HCT116 (cell line): Measurements from ENCODE around the gene ATRN. TPM values are rescaled to one million over a fixed set of nuclear protein-coding genes. Genes with fewer than 3 reads are reported as not detected.

Source experiments
- ATAC-seq: fragments of 200-7000 bp; cut with Tn5 transposase; 2 replicates; pipeline ENCODE4 v1.9.1; 2020; ENCODE audit warnings: mild to moderate bottlenecking, moderate library complexity
- BruUV-seq: library from RNA; stranded (reverse); fragments of 400-500 nt; replicated peaks from 2 replicates; lab custom pipeline; 2021; lab: Mats Ljungman, UMichigan
- CTCF ChIA-PET: fragments of 300-600 bp; sonication (Branson Sonifier 250); formaldehyde crosslinking; loops from one replicate; lab custom pipeline; 2021; ENCODE audit warnings: antibody characterized with exemption; lab: Charles Lee
- POLR2A ChIA-PET: fragments of 300-600, 350-600 bp; sonication (Branson Sonifier 250); formaldehyde crosslinking; loops from one replicate; lab custom pipeline; 2021; ENCODE audit warnings: antibody characterized with exemption; lab: Charles Lee
- RAD21 ChIA-PET, 2 experiments: fragments of 300-600 bp; sonication (Branson Sonifier 250); formaldehyde crosslinking; loops; one replicate each; lab custom pipeline; 2023; ENCODE audit warnings: low total read pairs in 2 of 2; ENCODE audit not compliant: uncharacterized antibody in 2 of 2, unreplicated experiment in 2 of 2, low non-redundant PET in 1 of 2; lab: Charles Lee
- DNase-seq: peaks from one replicate; pipeline ENCODE4 v3.0.0-alpha.2; 2010; ENCODE audit warnings: low read depth, low spot score
- H2AFZ ChIP-seq: fragments of 200-600 bp; shearing (Covaris generic), sonication (generic); 2 replicates; pipeline ENCODE4 v1.6.1; 2017; ENCODE audit warnings: low read depth, mixed run types, mixed read lengths, antibody characterized with exemption, low read length; ENCODE audit not compliant: poor library complexity, severe bottlenecking
- H3K27ac ChIP-seq: 2 replicates; pipeline ENCODE4 v1.5.1; 2012; ENCODE audit warnings: low read depth, low read length
- H3K27me3 ChIP-seq: fragments of 200-600 bp; sonication (generic); 2 replicates; pipeline ENCODE4 v1.6.1; 2016; ENCODE audit warnings: mixed run types, low read length, mixed read lengths; ENCODE audit not compliant: insufficient read depth
- H3K36me3 ChIP-seq, 2 experiments: fragments of 200-500 bp in 1 of 2; fragments of 200-600 bp in 1 of 2; sonication (Bioruptor generic) in 1 of 2; sonication (generic) in 1 of 2; 2 replicates each; pipeline versions ENCODE4 v1.5.1 to v1.6.1; 2014 to 2016; ENCODE audit warnings: low read length in 2 of 2, inconsistent platforms in 1 of 2, mixed read lengths in 1 of 2, mixed run types in 1 of 2; ENCODE audit not compliant: insufficient read depth in 2 of 2, control insufficient read depth in 1 of 2
- H3K4me1 ChIP-seq, 2 experiments: fragments of 200-600 bp in 1 of 2; sonication (generic) in 1 of 2; 2 replicates each; pipeline versions ENCODE4 v1.5.1 to v1.6.1; 2012 to 2017; ENCODE audit warnings: low read length in 2 of 2, inconsistent platforms in 1 of 2, mild to moderate bottlenecking in 1 of 2, mixed read lengths in 1 of 2, mixed run types in 1 of 2, moderate library complexity in 1 of 2; ENCODE audit not compliant: insufficient read depth in 2 of 2, control insufficient read depth in 1 of 2
- H3K4me2 ChIP-seq: fragments of 200-600 bp; sonication (generic); 2 replicates; pipeline ENCODE4 v1.6.1; 2017; ENCODE audit warnings: mixed run types, low read length, mixed read lengths
- H3K4me3 ChIP-seq, 2 experiments: fragments of 200-600 bp in 1 of 2; sonication (generic) in 1 of 2; replicated peaks in 1 of 2; 2 replicates each; pipeline ENCODE4 v1.5.1; 2011 to 2016; ENCODE audit warnings: low read length in 2 of 2, control low read depth in 1 of 2, low read depth in 1 of 2, mild to moderate bottlenecking in 1 of 2, mixed read lengths in 1 of 2, mixed run types in 1 of 2
- H3K79me2 ChIP-seq: fragments of 200-600 bp; sonication (generic); 2 replicates; pipeline ENCODE4 v1.6.1; 2017; ENCODE audit warnings: mild to moderate bottlenecking, mixed run types, low read length, moderate library complexity, mixed read lengths; ENCODE audit not compliant: insufficient read depth
- H3K9ac ChIP-seq: fragments of 200-600 bp; sonication (generic); 2 replicates; pipeline ENCODE4 v1.6.1; 2016; ENCODE audit warnings: low read length, mixed read lengths
- H3K9me2 ChIP-seq: fragments of 200-600 bp; sonication (generic), shearing (Covaris generic); 2 replicates; pipeline ENCODE4 v1.6.1; 2017; ENCODE audit warnings: mixed run types, mild to moderate bottlenecking, moderate library complexity; ENCODE audit not compliant: insufficient read depth
- H3K9me3 ChIP-seq, 2 experiments: fragments of 200-500 bp in 1 of 2; fragments of 200-600 bp in 1 of 2; sonication (Bioruptor generic) in 1 of 2; sonication (generic) in 1 of 2; 2 replicates each; pipeline ENCODE4 v1.6.1; 2014 to 2017; ENCODE audit warnings: low read length in 2 of 2, mixed read lengths in 2 of 2, inconsistent platforms in 1 of 2, low read depth in 1 of 2, mild to moderate bottlenecking in 1 of 2, mixed run types in 1 of 2, moderate library complexity in 1 of 2; ENCODE audit not compliant: control insufficient read depth in 1 of 2, insufficient read depth in 1 of 2
- H4K20me1 ChIP-seq: fragments of 200-600 bp; sonication (generic), shearing (Covaris generic); 2 replicates; pipeline ENCODE4 v1.6.1; 2017; ENCODE audit warnings: mixed run types, mild to moderate bottlenecking, moderate library complexity; ENCODE audit not compliant: insufficient read depth
- CBX3 ChIP-seq: IDR thresholded peaks from 2 replicates; pipeline ENCODE4 v1.6.1; 2012; ENCODE audit warnings: low read depth
- CEBPB ChIP-seq: IDR thresholded peaks from 2 replicates; pipeline ENCODE4 v1.6.1; 2012; ENCODE audit warnings: low read depth
- CTCF ChIP-seq, 3 experiments: fragments of 200-600 bp in 1 of 3; sonication (generic) in 1 of 3; IDR thresholded peaks in 2 of 3; conservative IDR thresholded peaks in 1 of 3; 2 replicates each; pipeline ENCODE4 v1.5.1; 2012 to 2017; ENCODE audit warnings: low read depth in 2 of 3, low read length in 2 of 3, antibody characterized with exemption in 1 of 3, borderline replicate concordance in 1 of 3, control low read depth in 1 of 3, mild to moderate bottlenecking in 1 of 3, mixed read lengths in 1 of 3, mixed run types in 1 of 3, moderate library complexity in 1 of 3; ENCODE audit not compliant: insufficient read depth in 1 of 3
- EGR1 ChIP-seq: IDR thresholded peaks from 2 replicates; pipeline ENCODE4 v1.6.1; 2012; ENCODE audit warnings: low read depth
- ELF1 ChIP-seq: IDR thresholded peaks from 2 replicates; pipeline ENCODE4 v1.6.1; 2012; ENCODE audit warnings: low read depth, borderline replicate concordance
- EZH2phosphoT487 ChIP-seq: fragments of 200-600 bp; IDR thresholded peaks from 2 replicates; pipeline ENCODE4 v1.6.1; 2018; ENCODE audit warnings: antibody characterized with exemption, borderline replicate concordance
- JUND ChIP-seq: IDR thresholded peaks from 2 replicates; pipeline ENCODE4 v1.6.1; 2012
- MAX ChIP-seq: IDR thresholded peaks from 2 replicates; pipeline ENCODE4 v1.6.1; 2012
- POLR2A ChIP-seq: IDR thresholded peaks from 2 replicates; pipeline ENCODE4 v1.7.0; 2011; ENCODE audit warnings: borderline replicate concordance; ENCODE audit not compliant: insufficient read depth, insufficient read length; ENCODE audit errors: extremely low read depth
- POLR2AphosphoS5 ChIP-seq: IDR thresholded peaks from 2 replicates; pipeline ENCODE4 v1.6.1; 2011; ENCODE audit warnings: mild to moderate bottlenecking, low read depth, low read length, moderate library complexity
- REST ChIP-seq: IDR thresholded peaks from 2 replicates; pipeline ENCODE4 v1.6.1; 2012; ENCODE audit warnings: low read depth
- SP1 ChIP-seq: IDR thresholded peaks from 2 replicates; pipeline ENCODE4 v1.6.1; 2012; ENCODE audit warnings: low read depth
- SRF ChIP-seq: IDR thresholded peaks from 2 replicates; pipeline ENCODE4 v1.6.1; 2012; ENCODE audit warnings: low read depth
- TCF7L2 ChIP-seq: IDR thresholded peaks from 2 replicates; pipeline ENCODE4 v1.7.0; 2011; ENCODE audit warnings: borderline replicate concordance, inconsistent platforms; ENCODE audit not compliant: insufficient read depth, insufficient read length; ENCODE audit errors: extremely low read depth
- YY1 ChIP-seq: IDR thresholded peaks from 2 replicates; pipeline ENCODE4 v1.6.1; 2011; ENCODE audit warnings: low read length, low read depth, moderate library complexity, mild to moderate bottlenecking; ENCODE audit not compliant: insufficient replicate concordance; ENCODE audit errors: extremely low read depth
- ZBTB33 ChIP-seq: IDR thresholded peaks from 2 replicates; pipeline ENCODE4 v1.6.1; 2011; ENCODE audit warnings: mild to moderate bottlenecking, low read length, moderate library complexity; ENCODE audit not compliant: insufficient replicate concordance; ENCODE audit errors: extremely low read depth
- ZFX ChIP-seq: fragments of 450-650 bp; IDR thresholded peaks from 2 replicates; pipeline ENCODE4 v1.6.1; 2017
- ZNF274 ChIP-seq: fragments of 200-500 bp; sonication (Bioruptor generic); IDR thresholded peaks from 2 replicates; pipeline ENCODE4 v1.6.1; 2014; ENCODE audit warnings: mild to moderate bottlenecking, low read depth, low read length, inconsistent platforms
- intact Hi-C: fragments of 100-400 bp; cut with micrococcal nuclease; formaldehyde crosslinking; loops from 2 replicates; pipeline ENCODE4 v1.10.0; 2022
- total RNA-seq: library from RNA; stranded (reverse); gene quantifications from one replicate; pipeline ENCODE4 v1.2.1, GENCODE V29; 2021; ENCODE audit not compliant: unreplicated experiment

The ATRN gene
- total RNA-seq, 1 experiment from 2014 or later = 24.4 TPM

GRCh38 chr20:3697588-3698305 lies 226.9 kb downstream of the ATRN start (continued):
- TF ChIP-seq ZNF274 = no peak
- TF ChIP-seq EZH2phosphoT487 = no peak
- TF ChIP-seq MAX = no peak
- TF ChIP-seq POLR2AphosphoS5 = no peak
- TF ChIP-seq TCF7L2 = no peak
- TF ChIP-seq ZFX = no peak

GRCh38 chr20:3698591-3699001 lies 227.8 kb downstream of the ATRN start:
- H3K4me3 ChIP-seq = no peak overlapping the region
- no peak overlapping the region for H3K4me2 ChIP-seq
- H2AFZ ChIP-seq = no peak overlapping the region
- H4K20me1 ChIP-seq = no peaks in the 10 kb centered on the region
- no TSS peak for BruUV-seq
- ChIA-PET RAD21 (no interaction called here), POLR2A (no interaction called here), CTCF (interaction anchor here (3.1 kb wide), 1 partner anchor 12 kb away, joined by 16 read pairs; no protein-coding TSS in a partner anchor)
- ATAC-seq = no peak
- no peaks in the 10 kb centered on the region; a peak in 1 of 4 replicates for H3K9me3 ChIP-seq
- no peaks in the 10 kb centered on the region for H3K79me2 ChIP-seq
- DNase-seq = no peak
- no peak overlapping the region for H3K27ac ChIP-seq
- intact Hi-C loops = no loop called here
- no peaks in the 10 kb centered on the region for H3K9me2 ChIP-seq
- no peak overlapping the region for H3K9ac ChIP-seq
- H3K36me3 ChIP-seq = no peaks in the 10 kb centered on the region
- H3K27me3 ChIP-seq = no peaks in the 10 kb centered on the region
- H3K4me1 ChIP-seq = no peaks in the 10 kb centered on the region
- no peak for TF ChIP-seq JUND
- no peak for TF ChIP-seq ZBTB33
- no peak for TF ChIP-seq CEBPB
- no peak for TF ChIP-seq SRF
- no peak for TF ChIP-seq ZNF274
- no peak for TF ChIP-seq CBX3
- TF ChIP-seq POLR2A = no peak
- TF ChIP-seq TCF7L2 = no peak
- TF ChIP-seq YY1 = no peak
- no peak for TF ChIP-seq REST
- no peak for TF ChIP-seq EGR1
- TF ChIP-seq CTCF (IDR thresholded peaks at IDR 0.05 in 2 of 3, conservative IDR thresholded peaks at IDR 0.05 in 1 of 3; ENCODE audit: borderline replicate concordance in 1 of 3, insufficient read depth in 1 of 3, low read depth in 2 of 3, low read length in 2 of 3) = no peak
- TF ChIP-seq ELF1 = no peak
- no peak for TF ChIP-seq SP1
- TF ChIP-seq ZFX = no peak
